Measurements from ENCODE around the gene VSIR.

VSIR gene

DNA sequence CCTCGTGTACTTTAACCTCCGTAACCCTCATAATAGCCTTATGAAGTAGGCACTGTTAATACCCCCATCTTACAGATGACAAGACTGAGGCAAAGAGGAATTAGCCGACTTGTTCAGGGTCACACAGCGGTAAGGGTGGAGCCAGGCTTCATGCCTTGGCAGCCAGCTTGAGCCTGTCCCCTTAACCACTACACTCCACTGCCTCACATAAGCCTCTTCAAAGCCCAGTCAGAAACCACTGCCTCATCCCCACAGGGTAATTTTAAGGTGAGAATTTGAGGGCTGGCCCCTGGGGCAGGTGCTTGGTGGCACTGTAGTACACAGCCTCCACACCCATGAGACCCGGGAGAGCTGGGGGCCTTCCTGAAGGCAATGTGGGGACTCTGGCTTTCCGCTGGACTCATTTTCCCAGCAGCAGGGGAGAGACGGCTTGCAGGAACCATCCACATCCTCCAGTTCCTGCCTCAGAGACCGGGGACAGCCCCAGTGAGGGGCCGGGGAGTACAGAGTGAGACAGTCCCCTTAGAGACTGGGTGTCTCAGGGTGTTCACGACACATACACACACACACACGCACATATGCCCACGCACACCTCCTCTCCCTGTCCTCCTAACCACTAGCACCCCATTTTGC is 46.1 kb downstream of the VSIR start:
- no peak for DNase-seq

DNA sequence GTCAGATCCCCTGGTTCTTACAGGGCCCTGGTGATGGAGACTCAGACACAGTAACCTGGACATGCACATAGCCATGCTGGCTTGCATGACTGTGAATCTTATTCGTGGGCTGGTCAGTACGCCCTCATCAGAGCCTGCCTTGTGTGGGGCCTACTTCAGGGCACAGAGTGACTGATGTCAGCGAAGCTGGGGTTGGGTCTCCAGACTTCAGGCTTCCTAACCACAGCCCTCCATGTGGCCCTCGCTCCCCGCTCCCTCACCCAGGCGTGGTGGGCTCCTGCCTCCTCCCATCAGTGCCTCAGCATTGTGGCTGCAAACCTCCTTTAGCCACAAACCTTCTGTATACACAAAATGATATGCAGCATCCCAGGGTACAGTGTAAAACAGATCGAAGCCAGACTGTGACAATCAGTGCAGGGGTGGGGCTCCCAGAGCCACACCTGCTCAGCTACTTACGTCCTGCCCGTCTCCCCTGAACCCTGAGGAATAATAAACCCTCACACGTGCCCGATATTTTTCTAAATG is 46.7 kb downstream of the VSIR start:
- no peak for DNase-seq

DNA sequence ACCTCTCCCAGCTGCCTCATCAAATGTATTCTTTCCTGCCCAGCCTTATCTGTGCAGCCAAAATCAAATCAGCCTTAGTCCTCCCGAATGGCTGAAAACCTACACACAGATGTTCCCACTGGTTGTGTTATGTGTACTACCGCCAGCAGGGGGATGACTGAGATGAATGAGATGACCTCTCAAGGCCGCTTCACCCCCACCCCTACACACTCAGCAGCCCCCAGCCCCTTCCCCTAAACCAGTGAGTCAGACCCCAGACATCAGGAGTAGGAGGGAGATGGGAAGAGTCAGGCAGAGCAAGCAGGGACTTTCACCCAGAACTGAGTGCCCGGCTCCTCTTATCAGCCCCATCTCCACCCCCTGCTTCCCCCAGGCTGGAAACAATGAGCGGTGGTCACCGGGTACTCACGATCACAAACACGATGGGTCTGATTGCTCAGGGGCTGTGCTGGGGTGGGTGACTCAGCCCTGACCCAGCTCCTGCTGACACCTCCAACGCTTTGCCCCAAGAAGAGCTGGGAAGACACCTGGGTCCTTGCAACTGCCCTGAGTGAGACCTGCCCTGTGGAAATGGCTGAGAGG is 47.2 kb downstream of the VSIR start:
- DNase-seq: no peak

GRCh38 chr10:71725249-71725648 is 48.1 kb downstream of the VSIR start:
- no peak for DNase-seq

DNA sequence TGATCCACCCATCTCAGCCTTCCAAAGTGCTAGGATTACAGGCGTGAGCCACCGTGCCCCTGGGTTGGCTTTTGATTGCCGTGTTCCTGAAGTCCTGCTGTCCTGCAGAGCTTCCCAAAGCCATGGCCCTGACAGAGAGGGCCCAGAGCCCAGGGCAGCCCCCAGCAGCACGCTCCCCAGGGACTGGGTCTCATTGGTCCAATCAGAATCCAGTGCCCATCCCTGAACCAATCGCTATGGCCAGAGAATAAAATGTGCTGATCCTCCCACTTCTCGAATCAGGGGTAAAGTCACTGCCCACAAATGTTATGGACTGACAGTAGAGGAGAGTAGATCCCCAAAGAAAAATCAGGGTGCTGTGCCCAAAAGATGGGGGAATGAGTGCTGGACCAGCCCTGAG is 48.8 kb downstream of the VSIR start:
- no peak for DNase-seq

DNA sequence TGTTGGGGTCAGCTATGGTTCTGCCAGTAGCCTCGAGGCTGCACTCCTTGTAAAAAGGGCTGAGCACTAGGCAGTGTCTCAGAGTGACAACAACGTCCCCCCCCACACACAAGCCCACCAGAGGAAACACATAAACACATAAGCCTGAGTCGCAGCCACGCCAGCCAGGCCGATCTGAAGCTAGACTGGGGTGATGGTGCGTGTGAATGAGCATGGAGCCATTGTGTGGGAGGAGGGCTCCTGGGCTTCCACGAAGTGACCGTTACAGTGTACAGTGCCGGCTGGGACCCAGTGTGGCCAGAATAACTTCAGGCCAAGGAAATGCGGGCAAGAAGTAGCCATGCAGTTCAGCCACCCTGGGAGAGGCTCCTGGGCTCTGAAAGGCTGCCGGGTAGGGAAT is 50.0 kb downstream of the VSIR start:
- no peak for DNase-seq

DNA sequence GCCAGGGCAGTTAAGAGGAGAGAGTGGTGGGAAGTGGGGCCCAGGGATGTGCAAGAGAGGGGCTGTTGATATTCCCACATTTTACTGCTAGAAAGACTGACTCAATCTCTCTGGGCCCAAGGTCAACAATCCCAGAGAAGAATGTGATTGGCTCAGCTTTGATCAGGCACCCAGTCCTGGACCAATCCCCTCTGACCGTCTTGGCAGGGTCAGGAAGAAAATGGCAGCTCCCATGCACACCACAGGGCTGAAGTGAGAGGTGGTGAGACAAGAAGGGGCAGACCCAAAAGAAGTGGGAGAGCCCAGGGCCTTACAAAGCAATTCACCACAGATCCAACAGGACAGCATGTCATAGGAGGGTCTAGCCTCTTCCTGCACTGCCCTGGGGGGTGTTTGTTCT is 50.5 kb downstream of the VSIR start:
- no peak for DNase-seq

DNA sequence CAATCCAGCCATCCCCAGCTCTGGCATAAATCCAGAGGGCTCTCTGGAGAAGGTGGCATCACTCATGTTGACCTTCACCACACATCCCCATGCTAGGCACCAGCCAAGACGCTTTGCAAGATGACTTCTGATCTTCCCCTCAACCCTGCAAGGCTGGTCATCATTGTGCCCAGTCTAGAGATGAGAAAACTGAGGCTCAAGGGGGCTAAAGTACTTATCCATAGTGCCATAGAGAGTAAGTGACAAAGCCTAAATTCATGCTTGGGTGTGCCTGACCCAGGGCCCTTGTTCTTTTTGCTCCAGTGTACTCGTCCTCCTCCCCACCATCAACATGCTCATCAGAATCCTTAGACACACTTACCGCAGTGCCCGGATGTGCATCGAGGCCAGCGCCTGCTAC is 52.0 kb downstream of the VSIR start:
- no peak for DNase-seq

DNA sequence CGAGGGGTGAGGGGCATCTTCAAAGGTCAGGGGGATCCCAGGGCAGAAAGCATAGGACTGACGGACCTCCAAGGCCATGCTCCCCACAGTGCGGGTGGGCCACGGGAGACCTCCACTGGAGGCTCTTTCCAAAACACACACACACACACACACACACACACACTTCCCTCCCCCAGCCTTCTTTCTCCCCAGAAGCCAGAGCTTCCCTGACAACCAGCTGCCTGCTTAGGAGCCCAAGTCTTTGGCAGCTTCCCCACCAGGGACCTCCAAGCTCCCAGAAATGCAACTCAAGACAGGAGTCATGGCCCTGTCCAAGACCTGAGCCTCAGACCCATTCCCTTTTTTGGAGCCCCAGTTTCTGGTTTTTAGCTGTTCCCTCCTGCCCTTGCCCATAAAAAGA is 53.0 kb downstream of the VSIR start:
- DNase-seq: no peak

- DNase-seq: no peak
These were observed 53.7 kb downstream of the VSIR start, which contains the start of gene C10orf105 for GRCh38 chr10:71719464-71720201. Gene C10orf105 (minus strand): TSS chr10:71719778. CDS start chr10:71716337, 3,441 bp downstream.

- DNase-seq: no peak
These were observed 54.3 kb downstream of the VSIR start for GRCh38 chr10:71719042-71719441.

GRCh38 chr10:71718165-71718698 is 55.1 kb downstream of the VSIR start:
- DNase-seq: no peak

GRCh38 chr10:71717551-71717951 is 55.8 kb downstream of the VSIR start:
- no peak for DNase-seq

DNA sequence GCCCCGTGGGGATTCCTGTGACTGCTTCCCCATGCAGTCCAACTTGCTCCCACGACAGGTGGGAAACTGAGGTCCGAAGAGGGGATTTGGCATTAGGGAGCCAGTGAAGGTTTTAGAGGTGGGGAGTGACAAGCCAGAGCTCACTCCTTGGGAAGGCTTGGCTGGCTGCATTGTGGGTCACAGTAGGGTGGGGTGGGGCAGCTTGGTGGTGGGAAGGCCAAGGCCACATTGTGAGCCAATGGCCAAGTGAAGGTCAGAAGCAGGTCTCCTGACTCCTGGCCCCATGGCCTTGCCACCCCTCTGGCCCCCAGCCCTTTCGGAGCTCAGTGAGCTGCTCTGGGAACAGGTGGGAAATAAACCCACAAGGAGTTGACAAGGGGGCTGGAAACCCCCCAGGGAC is 56.3 kb downstream of the VSIR start:
- no peak for DNase-seq

- DNase-seq: no peak
These were observed 56.9 kb downstream of the VSIR start for GRCh38 chr10:71716426-71716825.

GRCh38 chr10:71715860-71716259 is 57.5 kb downstream of the VSIR start:
- no peak for DNase-seq

DNA sequence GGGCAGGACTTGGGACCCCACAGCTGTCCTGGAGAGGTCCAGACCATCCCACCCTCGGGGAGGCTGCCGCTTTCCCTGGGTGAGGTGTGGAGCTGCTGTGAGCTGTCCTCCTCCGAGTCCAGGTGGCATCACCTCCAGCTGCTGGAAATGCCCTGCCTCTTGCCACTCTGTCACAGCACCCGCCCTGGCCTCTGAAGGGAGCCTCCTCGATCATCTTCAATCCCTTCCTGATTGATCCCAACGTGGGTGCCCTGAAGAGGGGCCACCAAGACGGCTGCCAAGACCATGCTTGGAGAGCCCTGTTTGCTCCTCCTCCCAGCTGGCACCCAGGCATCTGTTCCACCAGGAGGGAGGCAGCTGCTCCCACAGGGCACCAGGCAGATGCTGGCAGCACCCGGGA is 58.3 kb downstream of the VSIR start:
- DNase-seq: no peak

GRCh38 chr10:71714592-71714991 is 58.7 kb downstream of the VSIR start:
- no peak for DNase-seq

- DNase-seq: no peak
These were observed 59.3 kb downstream of the VSIR start for GRCh38 chr10:71714031-71714410.

DNA sequence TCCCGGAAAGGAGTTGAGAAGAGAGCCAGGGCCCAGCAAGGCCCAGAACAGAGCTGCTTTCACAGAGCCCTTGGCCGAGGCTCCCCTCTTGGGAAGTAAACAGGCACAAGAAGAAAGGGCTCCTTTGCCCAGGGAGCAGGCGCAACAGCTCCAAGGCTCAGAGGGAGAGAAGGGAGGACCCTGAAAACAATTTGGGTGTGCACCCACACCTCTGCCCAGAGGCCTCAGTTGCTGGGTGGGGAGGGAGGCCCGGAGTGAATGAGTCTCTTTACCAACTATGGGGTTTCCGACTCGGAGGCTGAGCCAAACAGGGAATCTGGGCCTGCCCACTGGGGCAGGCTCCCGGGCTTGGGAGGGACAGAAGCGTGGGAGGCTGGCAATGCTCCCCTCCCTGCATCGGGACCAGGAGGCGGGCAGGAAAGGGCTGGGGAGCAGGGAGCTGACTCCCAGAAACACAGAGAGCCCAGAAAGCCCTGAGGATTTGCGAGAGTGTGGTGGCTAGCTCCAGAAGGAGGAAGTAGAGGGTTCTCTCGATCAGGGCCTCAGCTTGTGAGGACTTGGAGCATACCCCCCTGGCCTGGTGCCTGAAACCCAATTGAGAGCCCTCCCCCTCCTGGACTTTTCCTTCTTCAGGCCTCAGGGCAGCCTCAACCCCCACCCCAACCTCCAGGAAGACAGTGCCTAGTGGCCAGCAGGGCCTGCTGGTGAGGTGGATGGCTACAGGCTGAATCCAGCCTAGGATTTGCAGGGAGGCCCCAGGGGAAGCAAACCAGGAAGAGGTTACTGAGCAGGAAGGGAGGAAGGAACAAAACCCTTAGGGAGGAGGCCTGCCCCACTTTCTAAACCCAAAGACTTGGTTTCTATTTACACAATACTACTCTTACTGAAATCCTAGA is 59.9 kb downstream of the VSIR start:
- no peak for DNase-seq

DNA sequence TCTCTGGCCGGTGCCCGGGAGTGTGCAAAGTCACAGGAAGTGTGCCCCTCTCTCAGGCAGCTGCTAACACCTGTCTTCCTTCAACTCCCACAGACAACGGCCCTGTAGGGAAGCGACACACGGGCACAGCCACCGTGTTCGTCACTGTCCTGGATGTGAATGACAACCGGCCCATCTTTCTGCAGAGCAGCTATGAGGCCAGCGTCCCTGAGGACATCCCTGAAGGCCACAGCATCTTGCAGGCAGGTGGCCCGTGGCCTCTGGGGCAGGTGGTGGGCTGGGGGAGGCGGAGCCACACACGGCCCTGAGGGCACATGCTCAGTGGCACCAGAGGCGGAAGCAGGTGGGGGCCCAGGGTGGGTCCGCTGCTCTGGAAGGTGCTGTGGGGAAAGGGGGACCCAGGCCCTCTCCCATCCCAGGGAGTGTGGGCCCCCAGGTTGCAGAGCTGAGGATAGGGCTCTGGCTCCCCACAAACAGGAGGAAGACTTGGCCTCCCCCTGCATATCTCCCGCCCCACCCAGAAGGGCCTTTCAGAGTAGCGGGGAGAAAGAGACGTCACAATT is 60.7 kb downstream of the VSIR start:
- no peak for DNase-seq

- DNase-seq: no peak
These were observed 61.1 kb downstream of the VSIR start for GRCh38 chr10:71712170-71712569.
